Adipocyte (in vitro differentiated cells): ENCODE results near the gene MNAT1.
"Not testable (repeated sequence)": the region's sequence is repeated elsewhere in the genome, so short reads cannot be mapped to it uniquely, and the experiment has no call there.

Experiments used
- DNase-seq: peaks from one replicate; pipeline ENCODE4 v3.0.0-alpha.2; 2015; ENCODE audit warnings: low read depth
- H3K27me3 ChIP-seq: replicated peaks from 2 replicates; pipeline ENCODE4 v1.7.0; 2013; ENCODE audit warnings: mild to moderate bottlenecking, low read length, moderate library complexity; ENCODE audit not compliant: control insufficient read depth, insufficient read depth
- H3K36me3 ChIP-seq: 2 replicates; pipeline ENCODE4 v1.7.0; 2013; ENCODE audit warnings: low read length, mild to moderate bottlenecking, moderate library complexity; ENCODE audit not compliant: control insufficient read depth, insufficient read depth, severe bottlenecking
- H3K4me1 ChIP-seq: 2 replicates; pipeline ENCODE4 v1.7.0; 2013; ENCODE audit warnings: mild to moderate bottlenecking, low read length, moderate library complexity; ENCODE audit not compliant: control insufficient read depth, insufficient read depth
- H3K4me3 ChIP-seq: 2 replicates; pipeline ENCODE4 v1.7.0; 2013; ENCODE audit warnings: mild to moderate bottlenecking, low read length, moderate library complexity
- H3K9ac ChIP-seq: 2 replicates; pipeline ENCODE4 v1.7.0; 2013; ENCODE audit warnings: mild to moderate bottlenecking, low read length, moderate library complexity
- H3K9me3 ChIP-seq: 2 replicates; pipeline ENCODE4 v1.7.0; 2013; ENCODE audit warnings: mild to moderate bottlenecking, low read length, moderate library complexity; ENCODE audit not compliant: control insufficient read depth

Gene MNAT1

DNA sequence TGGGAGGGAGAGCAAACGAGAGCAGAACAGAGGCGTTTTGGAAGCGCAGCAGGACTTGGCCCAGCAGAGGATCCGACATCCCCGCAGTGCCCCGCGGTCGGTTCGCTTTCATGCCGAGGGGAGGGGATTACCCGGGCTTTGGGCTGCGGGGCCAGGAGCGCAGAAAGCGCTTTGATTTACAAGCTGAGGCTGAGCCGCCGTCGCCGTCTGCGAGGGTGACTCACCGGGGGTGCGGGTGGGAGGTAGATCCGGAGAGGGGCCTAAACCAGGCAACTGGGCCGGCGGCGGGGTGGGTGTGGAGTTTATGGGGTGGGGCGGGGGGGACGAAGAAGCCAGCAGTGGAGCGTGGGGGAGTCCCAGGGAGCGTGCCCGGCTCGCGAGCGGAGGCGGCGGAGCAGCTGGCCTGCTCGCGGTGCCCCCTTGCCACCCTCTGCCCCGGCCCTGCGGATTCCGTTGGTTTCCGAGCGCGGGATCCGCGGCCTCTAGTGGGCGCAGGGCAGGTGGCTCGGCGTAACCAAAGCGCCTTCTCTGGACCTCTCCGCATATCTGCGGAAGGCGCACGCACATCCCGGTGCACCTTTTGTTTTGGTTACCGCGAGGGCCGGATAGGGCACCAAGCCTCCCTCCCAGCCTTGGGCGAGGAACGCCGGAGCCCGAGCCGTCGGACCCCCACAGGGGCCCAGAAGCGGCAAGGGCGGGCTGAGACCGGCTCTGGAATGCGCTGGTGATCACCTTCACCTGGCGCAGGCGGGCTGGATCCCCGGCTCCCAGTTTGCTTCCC, 13.0 kb upstream of the MNAT1 start:
- H3K4me3 ChIP-seq: peak overlapping the region; percentile 89
- H3K27me3 ChIP-seq: no peaks in the 10 kb centered on the region
- peak overlapping the region; percentile 92 for H3K9ac ChIP-seq
- peak; percentile 84 for DNase-seq
- H3K4me1 ChIP-seq: peaks cover 14% of the 10 kb centered on the region
- peaks cover 14% of the 10 kb centered on the region for H3K36me3 ChIP-seq
- H3K9me3 ChIP-seq: no peaks in the 10 kb centered on the region

DNA sequence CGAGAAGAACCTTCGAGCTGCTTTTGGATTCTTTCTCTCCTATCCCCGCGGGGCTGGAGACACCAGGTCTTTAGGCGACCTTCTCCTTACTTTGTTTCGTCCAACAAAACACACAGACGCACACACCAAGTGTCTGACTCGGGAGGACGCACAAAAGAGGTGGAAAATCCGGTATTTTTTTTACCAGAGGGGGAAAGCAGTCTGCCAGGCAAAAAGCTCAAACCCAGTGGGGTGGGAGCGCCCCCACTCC, 12.5 kb upstream of the MNAT1 start:
- H3K4me3 ChIP-seq: peak overlapping the region; percentile 89
- peaks cover 14% of the 10 kb centered on the region for H3K4me1 ChIP-seq
- H3K36me3 ChIP-seq: peaks cover 14% of the 10 kb centered on the region
- H3K27me3 ChIP-seq: no peaks in the 10 kb centered on the region
- H3K9ac ChIP-seq: peak overlapping the region; percentile 92
- DNase-seq: no peak
- no peaks in the 10 kb centered on the region for H3K9me3 ChIP-seq

DNA sequence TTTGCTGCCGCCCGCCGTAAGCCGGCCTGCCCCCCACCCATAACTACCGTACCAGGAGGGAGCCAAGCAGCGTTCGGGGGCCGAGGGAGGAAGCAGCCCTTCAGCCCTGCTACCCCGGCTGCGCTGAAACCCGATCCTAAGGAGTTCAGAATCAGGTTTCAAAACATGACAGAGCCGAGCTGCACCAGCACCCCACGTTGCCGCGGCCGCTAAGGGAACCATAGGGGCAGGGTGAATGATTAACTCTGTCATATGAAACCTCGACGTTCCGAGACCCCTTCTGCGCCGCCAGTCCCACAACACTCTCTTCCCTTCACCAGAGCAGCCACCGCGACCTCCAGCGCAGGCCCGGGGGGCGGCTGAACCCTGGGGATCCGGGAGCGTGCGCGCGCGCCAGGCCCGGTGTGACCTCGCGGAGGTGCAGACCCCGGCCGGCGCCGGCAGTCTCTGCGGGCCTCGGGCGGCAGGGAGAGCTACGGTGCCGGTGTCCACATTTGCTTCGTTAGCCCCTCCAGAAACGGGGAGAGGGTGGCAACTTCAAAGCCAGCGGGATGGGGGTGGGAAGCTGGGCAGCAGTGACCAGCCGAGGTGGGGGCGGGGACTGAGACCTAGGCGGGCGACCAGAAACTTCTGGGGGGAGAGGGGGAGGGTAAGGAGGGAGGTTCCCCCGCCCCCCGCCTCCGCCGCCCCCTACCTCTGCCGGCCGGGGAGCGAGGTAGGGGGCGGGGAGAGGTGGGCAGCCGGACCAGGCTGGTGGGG, 12.0 kb upstream of the MNAT1 start:
- Histone ChIP-seq H3K27me3 (no peaks in the 10 kb centered on the region), H3K4me1 (peaks cover 14% of the 10 kb centered on the region), H3K9ac (peak overlapping the region; percentile 92), H3K4me3 (peak overlapping the region; percentile 89), H3K36me3 (peaks cover 11% of the 10 kb centered on the region), H3K9me3 (no peaks in the 10 kb centered on the region)
- DNase-seq: peak; percentile 87

DNA sequence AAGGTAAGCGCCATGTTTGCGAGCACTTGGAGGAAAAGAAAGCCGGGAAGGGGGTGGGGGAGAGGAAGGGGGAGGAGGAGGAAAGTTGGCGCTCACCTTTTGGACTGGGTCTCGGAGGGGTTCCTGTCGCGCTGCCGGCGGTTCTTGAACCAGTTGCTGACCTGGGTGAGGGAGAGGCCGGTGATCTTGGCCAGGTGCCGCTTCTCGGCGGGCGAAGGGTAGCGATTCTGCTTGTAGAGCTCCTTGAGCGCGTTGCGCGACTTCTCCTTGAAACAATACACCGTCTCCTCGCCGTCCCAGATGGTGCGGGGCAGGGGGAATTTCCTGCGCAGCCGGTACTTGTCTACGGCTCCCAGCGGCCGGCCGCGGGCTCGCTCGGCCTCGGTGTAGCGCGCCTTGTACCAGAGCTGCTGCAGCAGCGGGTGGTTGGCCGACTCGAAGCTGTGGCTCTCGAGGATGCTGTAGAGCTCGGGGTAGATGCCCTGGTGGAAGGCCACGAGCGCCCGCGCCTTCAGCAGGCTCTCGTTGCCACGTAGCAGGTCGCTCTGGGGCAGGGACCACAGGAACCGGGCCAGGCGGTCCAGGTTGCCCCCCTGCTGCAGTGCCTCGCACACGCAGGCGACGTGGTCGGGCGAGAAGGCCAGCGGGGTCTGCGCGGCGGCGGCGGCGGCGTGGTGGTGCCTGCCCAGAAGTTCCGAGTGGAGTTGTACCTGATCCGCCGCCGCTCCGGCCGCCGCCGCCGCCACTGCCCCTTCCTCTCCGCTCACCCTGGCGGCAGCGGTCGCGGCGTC, 11.2 kb upstream of the MNAT1 start:
- peak; percentile 75 for DNase-seq
- Histone ChIP-seq H3K4me1 (peaks cover 11% of the 10 kb centered on the region), H3K27me3 (no peaks in the 10 kb centered on the region), H3K36me3 (peaks cover 11% of the 10 kb centered on the region), H3K9ac (peak overlapping the region; percentile 92), H3K4me3 (peak overlapping the region; percentile 89), H3K9me3 (no peaks in the 10 kb centered on the region)

DNA sequence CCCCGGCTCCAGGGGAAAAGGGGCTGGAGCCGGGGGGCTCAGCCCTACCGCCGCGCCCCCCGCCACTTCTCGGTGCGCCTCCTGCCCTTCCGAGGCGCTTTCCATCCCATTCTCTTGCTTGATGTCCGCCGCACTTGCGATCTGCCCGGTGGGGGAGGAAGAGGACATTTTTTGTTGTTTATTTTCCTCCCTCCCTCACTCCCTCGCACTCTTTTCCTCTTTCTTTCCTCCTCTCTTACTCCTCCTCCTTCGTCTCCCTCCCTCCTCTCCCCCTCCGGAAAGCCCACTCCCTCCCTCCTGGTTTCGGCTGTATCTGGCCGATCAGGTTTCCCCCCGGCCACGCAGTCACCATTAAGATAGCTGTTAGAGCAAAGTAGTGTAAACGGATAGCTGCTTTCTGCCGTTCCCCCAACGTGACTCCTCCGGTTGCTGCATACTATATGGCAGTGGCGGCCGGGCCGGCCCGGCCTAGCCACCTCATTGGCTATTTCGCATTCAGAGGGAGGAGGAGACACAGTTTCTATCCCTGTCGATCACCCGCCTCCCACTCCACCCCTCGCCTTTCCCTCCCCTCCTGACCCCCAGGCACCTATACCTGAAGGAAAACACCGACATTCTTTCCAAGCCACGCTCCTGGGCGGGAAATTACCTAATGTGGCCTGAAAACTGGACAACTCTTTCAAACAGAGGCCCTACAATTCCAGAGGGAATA, 10.5 kb upstream of the MNAT1 start, which contains the start of gene SIX4:
TSS of gene SIX4 (minus strand) at position 445 of the 712 bp plus-strand sequence. CDS start at position 168, 277 bp downstream.
- no peaks in the 10 kb centered on the region for H3K9me3 ChIP-seq
- H3K4me3 ChIP-seq: peak within 1 kb of the TSS; percentile 89
- H3K27me3 ChIP-seq: no peaks in the 10 kb centered on the region
- peaks cover 9% of the 10 kb centered on the region for H3K4me1 ChIP-seq
- H3K36me3 ChIP-seq: peaks cover 11% of the 10 kb centered on the region
- peak; percentile 94 for DNase-seq
- H3K9ac ChIP-seq: peak within 1 kb of the TSS; percentile 92

DNA sequence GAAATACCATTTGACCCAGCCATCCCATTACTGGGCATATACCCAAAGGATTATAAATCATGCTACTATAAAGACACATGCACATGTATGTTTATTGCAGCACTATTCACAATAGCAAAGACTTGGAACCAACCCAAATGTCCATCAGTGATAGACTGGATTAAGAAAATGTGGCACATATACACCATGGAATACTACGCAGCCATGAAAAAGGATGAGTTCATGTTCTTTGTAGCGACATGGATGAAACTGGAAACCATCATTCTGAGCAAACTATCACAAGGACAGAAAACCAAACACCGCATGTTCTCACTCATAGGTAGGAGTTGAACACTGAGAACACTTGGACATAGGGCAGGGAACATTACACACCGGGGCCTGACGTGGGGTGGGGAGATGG, 3.3 kb upstream of the MNAT1 start:
- not testable (repeated sequence) for H3K36me3 ChIP-seq, DNase-seq, H3K4me1 ChIP-seq

DNA sequence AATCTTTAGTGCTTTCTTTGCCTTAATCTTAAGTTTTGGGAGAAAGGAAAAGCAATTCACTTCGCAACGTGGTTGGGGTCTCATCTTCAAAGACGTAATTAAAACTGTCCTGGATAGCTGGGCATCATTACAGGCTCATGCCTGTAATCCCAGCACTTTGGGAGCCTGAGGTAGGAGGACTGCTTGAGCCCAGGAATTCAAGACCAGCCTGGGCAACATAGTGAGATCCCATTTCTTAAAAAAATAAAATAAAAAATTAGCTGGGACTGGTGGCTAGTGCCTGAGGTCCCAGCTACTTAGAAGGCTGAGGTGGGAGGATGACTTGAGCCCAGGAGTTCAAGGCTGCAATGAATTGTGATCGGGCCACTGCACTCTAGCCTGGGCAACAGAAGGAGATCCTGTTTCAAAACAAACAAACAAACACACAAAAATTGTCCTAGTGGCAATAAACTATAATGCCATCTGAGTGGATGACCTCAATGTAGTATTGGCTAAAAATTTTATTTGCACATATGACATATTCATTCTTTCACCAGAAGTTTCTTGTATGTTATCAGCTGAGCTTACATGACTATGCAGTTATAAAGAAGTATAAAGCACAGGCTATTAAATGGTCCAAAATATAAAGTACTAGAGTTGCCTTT, 1.6 kb upstream of the MNAT1 start:
- Histone ChIP-seq H3K9ac (no peak overlapping the region), H3K4me1 (peaks cover 19% of the 10 kb centered on the region)

More for the DNA sequence above, 3.3 kb upstream of the MNAT1 start:
- H3K9me3 ChIP-seq, H3K4me3 ChIP-seq, H3K27me3 ChIP-seq, H3K9ac ChIP-seq: not testable (repeated sequence)

DNA sequence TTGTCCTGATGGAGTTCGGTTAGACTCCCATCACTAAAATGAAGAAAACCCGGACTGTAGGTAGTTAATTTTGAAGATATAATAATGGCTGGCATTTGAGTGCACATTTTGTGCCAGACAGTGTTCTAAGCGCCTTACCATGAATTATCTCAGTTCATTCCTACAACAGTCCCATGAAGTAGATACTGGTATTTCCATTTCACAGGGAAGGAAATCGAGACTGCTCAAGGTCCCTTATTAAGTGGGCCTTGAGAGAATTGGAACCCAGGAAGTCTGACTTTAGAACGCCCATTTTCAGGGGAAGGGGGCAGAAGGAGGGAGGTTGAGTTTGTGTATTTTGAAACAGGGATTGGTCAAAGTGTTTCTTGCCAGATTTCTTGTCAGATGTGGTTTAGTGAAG, 855 bp downstream of the MNAT1 start:
- H3K9ac ChIP-seq: peak overlapping the region; percentile 95
- H3K4me3 ChIP-seq: peak overlapping the region; percentile 89
- peak; percentile 42 for DNase-seq
- no peaks in the 10 kb centered on the region for H3K27me3 ChIP-seq
- H3K36me3 ChIP-seq: no peaks in the 10 kb centered on the region
- no peaks in the 10 kb centered on the region for H3K9me3 ChIP-seq
- peaks cover 28% of the 10 kb centered on the region for H3K4me1 ChIP-seq

More for the DNA sequence above, 1.6 kb upstream of the MNAT1 start:
- Histone ChIP-seq H3K4me3 (no peak overlapping the region), H3K36me3 (no peaks in the 10 kb centered on the region), H3K27me3 (no peaks in the 10 kb centered on the region), H3K9me3 (no peaks in the 10 kb centered on the region)
- DNase-seq: no peak

DNA sequence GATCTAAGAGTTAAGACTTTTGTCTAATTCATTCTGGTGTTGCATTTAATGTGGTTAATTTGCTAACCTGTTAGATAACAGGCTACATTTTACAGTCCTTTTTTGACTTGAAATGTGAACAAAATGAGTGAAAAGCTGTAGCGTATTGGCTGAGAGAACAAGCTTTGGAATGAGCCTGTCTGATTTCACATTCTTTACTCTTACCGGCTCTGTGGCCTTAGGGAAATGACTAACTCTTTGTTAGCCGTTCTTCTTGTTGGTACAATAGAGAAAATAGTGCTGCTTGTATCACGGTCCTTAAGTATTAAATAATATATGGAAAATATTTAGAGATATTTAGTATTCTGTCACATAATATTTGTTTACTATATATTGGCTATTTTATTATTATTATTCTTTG, 1.9 kb downstream of the MNAT1 start:
- Histone ChIP-seq H3K4me1 (peaks cover 28% of the 10 kb centered on the region), H3K27me3 (no peaks in the 10 kb centered on the region), H3K9me3 (no peaks in the 10 kb centered on the region), H3K36me3 (no peaks in the 10 kb centered on the region), H3K9ac (peak overlapping the region; percentile 95), H3K4me3 (peak overlapping the region; percentile 89)
- peak; percentile 88 for DNase-seq

DNA sequence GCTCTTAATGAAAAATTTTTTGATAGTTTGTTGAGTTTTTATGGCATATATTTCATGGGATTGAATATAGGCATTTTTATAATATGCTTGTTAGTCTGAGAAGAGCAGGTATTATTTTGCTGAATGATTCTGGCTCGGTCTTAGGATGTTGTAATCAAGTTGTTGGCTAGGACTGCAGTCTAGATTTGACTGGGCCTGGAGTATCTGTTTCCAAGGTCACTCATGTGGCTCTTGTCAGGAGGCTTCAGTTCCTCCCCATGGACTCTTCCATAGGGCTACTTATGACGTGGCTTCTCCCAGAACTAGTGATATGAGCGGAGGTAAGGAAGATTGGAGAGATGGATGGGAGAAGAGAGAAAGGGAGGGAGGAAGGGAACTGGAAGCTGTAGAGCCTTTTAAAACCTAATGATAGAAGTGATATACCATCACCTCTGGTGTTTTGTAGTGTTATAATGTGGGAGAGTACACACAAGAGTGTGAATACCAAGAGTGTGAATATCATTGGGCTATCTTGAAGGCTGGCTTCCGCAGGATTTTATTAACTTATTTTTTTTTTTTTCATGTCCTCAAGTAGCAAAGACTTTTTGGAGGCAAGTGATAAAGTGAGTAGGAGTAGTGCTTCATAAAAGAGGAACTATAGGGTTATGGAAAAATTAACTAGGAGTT, 4.4 kb downstream of the MNAT1 start:
- no peak overlapping the region for H3K4me3 ChIP-seq
- no peaks in the 10 kb centered on the region for H3K9me3 ChIP-seq
- no peak overlapping the region for H3K9ac ChIP-seq
- H3K36me3 ChIP-seq: no peaks in the 10 kb centered on the region
- DNase-seq: peak; percentile 39
- H3K27me3 ChIP-seq: no peaks in the 10 kb centered on the region
- peaks cover 28% of the 10 kb centered on the region for H3K4me1 ChIP-seq
